HG03159 (cell line): ENCODE measurements around the gene SCCPDH.
"Not testable (repeated sequence)": the region's sequence is repeated elsewhere in the genome, so short reads cannot be mapped to it uniquely, and the experiment has no call there.

ENCODE experiments used
- ATAC-seq: cut with Tn5 transposase; IDR thresholded peaks from one replicate; pipeline ENCODE4 v1.9.1; 2021; ENCODE audit warnings: mild to moderate bottlenecking, moderate library complexity; ENCODE audit not compliant: unreplicated experiment

Gene SCCPDH

DNA sequence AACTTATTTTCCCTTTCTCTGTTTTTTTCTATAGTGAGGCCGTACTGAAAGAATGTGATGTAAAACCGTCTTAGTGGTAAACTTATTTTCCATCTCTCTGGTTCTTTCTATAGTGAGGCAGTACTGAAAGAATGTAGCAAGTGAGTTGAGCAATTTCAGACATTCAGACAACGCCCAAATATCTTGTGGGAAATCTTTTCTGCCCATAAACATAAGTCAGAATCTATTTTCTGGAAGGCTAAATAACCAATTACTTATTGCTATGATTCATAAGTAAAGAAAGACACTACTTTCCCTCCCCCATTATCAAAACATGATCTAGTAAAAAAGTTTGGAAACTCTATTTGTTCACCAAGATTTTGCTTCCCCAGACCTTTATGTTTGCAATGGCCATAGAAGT, 18.8 kb upstream of the SCCPDH start:
- no peak for ATAC-seq

DNA sequence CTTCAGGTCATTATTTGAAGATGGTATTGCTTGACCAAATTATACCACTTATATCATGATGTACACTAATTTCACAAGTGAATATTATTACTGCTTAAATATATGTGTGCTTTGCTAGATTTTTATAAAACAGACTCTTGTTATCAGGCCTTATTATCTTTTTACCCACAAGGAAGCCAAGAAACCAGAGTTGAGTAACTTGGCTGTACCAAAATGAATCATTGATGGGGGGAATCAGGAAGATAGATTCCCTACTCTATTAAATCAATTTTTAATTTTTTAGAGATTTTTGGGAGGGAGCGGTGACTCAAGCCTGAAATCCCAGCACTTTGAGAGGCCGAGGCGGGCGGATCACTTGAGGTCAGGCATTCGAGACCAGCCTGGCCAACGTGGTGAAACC, 16.0 kb upstream of the SCCPDH start:
- no peak for ATAC-seq

DNA sequence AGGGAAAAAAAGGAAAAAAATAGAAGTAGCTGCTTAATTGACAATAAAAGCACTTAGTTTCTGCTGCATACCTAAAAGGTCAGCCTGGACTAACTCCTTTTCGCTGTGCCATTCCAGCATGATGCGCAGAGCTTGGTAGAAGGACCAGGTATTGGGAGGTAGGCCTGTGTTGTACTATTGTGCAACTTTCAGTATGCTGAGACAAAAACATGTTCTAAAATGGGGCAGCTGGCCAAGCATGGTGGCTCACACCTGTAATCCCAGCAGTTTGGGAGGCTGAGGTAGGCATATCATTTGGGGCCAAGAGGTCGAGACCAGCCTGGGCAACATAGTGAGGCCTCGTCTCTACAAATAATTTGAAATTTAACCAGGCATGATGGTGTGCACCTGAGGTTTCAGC, 15.0 kb upstream of the SCCPDH start:
- no peak for ATAC-seq

DNA sequence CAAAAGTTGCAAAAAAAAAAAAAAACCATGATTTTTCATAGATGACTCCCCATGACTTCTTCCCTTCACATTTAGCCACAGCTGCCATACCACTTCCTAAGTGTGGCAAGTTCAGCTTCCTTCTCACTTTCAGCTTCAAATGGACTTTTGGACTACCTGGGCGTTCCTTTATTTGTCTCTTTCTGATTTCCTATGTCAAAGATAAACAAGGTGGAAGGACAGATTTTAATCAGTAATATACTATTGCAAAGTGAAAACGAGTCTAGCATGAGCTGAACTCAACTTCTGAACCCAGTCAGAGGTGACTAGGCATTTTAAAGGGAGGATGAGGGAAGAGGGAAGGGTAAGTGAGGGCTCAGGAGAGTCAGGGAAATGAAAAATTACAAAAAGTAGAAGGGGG, 14.4 kb upstream of the SCCPDH start:
- no peak for ATAC-seq

DNA sequence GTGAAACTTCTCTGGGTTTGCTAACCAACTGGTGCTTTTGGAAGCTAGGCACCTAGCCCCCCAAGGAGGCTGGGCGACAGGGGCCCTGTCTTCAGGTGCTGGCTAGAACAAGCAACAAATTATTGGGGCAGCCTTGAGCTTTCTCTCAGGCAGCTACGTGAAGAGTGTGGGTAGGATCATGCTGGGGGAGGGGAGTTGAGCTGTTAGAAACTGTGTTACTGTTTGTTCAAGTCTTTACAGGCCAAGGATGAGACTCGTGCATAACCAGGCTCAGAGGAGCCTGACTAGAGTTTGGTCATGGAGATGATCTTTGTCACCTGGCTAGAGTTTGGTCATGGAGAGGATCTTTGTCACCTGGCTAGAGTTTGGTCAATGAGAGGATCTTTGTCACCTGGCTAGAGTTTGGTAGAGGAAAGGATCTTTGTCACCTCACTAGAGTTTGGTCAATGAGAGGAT, 12.6 kb upstream of the SCCPDH start:
- ATAC-seq = no peak

DNA sequence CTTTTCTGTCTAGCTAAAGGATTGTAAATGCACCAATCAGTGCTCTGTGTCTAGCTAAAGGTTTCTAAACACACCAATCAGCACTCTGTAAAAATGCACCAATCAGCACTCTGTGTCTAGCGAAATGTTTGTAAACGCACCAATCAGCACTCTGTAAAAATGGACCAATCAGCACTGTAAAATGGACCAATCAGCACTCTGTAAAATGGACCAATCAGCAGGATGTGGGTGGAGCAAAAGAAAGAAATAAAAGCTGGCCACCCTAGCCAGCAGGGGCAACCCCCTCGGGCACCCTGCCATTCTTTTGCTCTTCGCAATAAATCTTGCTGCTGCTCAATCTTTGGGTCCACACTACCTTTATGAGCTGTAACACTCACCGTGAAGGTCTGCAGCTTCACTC, 11.8 kb upstream of the SCCPDH start:
- ATAC-seq = not testable (repeated sequence)

DNA sequence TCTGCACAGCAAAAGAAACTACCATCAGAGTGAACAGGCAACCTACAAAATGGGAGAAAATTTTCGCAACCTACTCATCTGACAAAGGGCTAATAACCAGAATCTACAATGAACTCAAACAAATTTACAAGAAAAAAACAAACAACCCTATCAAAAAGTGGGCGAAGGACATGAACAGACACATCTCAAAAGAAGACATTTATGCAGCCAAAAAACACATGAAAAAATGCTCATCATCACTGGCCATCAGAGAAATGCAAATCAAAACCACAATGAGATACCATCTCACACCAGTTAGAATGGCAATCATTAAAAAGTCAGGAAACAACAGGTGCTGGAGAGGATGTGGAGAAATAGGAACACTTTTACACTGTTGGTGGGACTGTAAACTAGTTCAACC, 4.8 kb upstream of the SCCPDH start:
- not testable (repeated sequence) for ATAC-seq

DNA sequence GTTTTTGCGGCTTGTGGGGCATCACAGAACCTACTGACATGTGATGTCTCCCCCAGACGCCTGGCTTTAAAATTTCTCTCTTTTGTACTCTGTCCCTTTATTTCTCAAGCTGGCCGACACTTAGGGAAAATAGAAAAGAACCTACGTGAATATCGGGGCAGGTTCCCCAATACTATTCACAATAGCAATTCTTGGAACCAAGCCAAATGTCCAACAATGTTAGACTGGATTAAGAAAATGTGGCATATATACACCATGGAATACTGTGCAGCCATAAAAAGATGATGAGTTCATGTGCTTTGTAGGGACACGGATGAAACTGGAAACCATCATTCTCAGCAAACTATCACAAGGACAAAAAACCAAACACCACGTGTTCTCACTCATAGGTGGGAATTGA, 3.4 kb upstream of the SCCPDH start:
- not testable (repeated sequence) for ATAC-seq

DNA sequence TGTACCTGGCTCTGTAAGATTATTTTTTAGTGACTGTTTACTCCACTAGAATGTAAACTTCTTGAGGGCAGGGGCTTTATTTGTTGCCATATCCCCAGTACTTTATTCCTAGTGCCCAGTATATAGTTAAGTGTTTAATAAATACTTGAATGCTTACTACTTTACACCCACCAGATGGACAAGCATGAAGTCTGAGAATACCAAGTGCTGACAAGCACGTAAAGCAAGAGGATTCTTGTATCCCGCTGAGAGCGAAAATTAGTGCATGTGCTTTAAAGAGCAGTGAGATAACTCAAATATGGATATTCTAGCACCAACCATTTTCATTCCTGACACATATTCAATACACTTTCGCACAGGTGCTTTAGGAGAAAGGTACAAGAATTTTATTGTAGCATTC, 1.5 kb upstream of the SCCPDH start:
- ATAC-seq = no peak

DNA sequence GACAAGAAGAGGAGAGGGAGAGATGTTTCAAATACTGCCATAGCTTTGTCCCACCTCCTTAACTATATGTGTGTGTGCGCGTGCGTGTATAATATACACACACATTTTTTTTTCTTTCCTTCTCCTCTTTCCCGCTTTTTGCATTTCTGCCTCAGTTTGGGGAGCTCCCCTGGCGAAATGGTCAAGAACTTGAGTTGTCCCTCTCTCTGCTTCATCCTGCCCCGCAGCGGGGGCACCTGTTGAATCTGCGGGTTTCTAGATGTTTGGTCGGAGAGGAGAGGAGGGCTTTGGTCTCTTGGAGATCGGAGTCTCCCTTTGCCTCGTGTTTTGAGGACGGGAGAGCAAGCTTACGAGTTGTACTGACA, 504 bp downstream of the SCCPDH start:
- peak; percentile 16 for ATAC-seq

DNA sequence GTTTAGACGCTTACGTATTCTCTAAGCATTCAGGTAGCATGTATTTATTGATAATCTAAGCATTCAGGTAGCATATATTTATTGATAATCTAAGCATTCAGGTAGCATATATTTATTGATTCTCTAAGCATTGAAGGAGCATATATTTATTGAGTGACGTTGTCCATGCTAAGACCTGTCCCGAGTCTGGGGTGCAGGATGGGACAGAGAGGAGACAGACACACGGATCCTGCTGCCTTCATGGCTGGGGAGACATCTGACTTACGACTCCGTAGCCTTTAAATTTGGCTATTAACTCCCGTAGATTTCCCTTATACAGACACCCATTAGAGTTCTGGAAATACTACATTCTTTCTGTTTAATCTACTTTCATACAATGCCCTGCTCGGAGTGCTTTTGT, 982 bp downstream of the SCCPDH start:
- ATAC-seq = no peak

DNA sequence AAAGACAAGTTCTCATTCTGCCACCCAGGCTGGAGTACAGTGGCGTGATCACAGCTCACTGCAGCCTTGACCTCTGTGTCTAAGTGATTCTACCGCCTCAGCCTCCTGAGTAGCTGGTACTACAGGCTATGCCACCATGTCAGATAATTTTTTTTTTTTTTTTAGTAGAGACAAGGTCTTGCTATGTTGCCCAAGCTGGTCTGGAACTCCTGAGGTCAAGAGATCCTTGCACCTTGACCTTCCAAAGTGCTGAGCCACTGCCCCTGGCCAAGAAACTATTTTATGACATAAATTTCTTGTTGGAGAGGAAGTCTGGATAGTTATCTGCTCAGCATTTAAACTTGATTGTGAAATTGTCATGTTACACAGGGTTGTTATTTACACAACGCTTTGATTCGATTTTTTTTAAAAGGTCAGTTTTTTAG, 2.1 kb downstream of the SCCPDH start:
- no peak for ATAC-seq

DNA sequence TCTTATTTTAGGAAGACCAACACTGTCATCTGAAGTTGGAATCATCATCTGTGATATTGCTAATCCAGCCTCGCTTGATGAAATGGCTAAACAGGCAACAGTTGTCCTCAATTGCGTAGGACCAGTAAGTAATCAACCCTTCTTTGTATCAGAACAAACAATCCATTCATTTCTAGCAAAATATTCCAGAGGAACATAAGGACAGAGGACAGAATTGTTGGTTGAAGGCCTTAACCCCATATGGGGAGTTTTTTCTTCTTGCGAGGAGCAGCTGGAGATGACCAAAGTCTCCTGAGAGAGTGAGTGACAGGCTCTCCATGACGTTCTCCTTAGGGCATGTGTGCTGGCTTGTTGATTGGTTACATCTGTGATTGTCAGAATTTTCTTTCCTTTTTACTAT, 2.7 kb downstream of the SCCPDH start:
- no peak for ATAC-seq

DNA sequence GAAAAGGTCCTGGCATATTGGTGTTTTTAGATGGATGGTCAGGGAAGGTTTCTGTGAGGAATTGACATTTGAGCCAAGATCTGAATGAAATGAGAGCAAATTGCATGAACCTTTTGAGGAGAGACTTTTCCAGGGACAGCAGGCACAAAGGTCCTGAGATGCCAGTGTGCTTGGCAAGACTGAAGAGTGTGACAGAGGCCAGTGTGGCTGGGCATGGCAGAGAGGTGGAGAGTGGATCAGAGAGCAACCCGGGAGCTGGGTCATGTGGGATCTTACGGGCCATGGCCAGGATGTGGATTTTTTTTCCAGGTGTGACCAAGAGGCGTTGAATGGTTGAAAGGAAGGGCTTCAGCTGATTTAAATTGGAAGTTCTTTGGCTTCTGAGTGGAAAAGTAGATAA, 3.4 kb downstream of the SCCPDH start:
- no peak for ATAC-seq

DNA sequence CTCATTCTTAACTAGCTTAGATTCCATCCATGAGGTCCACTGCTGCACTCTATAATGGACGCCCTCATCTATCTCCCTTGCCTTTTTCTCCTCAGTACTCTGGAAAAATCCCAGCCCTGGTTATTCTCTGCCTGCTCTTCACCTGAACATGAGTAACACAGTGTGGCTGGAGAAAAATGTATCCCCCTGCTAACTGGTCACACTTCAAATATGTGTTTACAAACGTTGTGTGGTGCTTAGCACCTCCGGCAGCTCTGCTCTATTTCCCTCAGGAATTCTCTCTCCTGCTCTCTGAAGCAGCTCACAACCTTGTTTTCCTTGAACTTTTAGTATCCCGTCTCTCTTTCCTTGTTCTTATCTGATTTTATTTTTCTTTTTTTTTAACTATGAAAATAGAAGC, 4.1 kb downstream of the SCCPDH start:
- ATAC-seq = no peak

DNA sequence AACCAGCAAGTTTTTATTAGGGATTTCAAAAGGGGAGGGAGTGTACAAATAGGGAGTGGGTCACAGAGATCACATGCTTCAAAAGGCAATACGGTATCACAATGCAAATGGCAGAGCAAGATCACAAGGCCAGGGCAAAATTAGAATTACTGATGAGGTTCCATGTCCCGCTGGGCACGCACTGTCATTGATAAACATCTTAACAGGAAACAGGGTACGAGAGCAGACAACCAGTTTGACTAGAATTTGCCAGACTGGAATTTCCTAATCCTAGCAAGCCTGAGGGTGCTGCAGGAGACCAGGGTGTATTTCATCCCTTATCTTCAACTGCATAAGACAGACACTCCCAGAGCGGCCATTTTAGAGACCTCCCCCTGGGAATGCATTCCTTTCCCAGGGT, 4.8 kb downstream of the SCCPDH start:
- not testable (repeated sequence) for ATAC-seq

DNA sequence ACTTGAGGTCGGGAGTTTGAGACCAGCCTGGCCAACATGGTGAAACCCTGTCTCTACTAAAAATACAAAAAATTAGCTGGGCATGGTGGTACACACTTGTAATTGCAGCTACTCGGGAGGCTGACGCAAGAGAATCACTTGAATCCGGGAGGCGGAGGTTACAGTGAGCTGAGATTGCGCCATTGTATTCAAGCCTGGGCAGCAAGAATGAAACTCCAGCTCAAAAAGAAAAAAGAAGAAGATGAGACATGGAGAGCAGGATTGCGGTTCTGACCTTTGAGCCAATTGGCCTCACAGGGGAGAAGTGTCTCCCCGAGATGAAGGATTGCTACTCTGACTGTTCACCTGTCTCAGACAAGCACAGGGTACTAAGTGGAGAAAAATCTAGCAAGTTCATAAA, 6.6 kb downstream of the SCCPDH start:
- no peak for ATAC-seq

DNA sequence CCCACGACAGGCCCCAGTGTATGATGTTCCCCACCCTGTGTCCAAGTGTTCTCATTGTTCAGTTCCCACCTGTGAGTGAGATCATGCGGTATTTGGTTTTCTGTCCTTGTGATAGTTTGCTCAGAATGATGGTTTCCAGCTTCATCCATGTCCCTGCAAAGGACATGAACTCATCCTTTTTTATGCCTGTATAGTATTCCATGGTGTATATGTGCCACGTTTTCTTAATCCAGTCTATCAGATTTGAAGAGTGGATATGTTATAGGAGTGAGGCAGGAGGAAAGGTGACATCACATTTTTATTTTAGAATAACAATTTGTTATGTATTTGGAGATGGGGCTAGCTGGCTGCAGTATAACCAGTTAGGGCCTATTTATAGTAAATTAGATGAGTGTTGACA, 7.7 kb downstream of the SCCPDH start:
- not testable (repeated sequence) for ATAC-seq

DNA sequence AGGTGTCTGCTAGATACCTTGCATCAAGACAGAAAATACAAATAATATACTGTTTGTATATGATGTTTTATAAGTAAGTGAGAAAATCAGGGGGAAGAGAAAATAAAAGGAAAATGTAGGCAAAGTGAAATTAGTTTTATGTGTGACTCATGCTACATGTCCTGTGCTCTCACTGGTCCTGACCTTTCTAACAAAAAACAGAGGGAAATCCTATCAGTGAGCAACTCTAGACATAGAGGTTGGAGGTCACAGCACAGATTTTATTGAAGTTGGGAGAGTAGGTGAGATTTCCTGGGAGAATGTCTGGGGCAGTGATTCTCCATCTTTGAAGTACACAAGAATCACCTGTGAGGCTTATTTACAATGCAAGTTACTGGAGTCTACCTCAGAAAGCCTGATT, 9.5 kb downstream of the SCCPDH start:
- ATAC-seq = no peak

DNA sequence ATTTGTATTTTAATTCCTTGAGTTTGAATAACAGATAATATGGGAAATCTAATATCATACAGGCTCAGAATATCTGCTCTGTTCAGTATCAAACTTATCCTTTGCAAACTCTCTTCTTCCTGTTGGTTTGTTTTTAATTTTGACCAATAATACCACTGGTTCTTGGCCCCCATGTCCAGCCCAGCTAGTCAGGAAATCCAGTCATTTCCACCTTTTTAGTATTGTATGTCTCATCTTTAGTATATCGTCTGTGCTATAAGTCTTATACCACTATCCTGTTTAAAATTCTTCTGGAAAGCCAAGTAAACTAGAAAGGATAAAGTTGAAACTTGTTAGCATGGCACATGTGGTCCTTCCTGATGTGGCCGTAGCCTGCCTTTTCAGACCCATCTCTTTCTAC, 10.7 kb downstream of the SCCPDH start:
- no peak for ATAC-seq

DNA sequence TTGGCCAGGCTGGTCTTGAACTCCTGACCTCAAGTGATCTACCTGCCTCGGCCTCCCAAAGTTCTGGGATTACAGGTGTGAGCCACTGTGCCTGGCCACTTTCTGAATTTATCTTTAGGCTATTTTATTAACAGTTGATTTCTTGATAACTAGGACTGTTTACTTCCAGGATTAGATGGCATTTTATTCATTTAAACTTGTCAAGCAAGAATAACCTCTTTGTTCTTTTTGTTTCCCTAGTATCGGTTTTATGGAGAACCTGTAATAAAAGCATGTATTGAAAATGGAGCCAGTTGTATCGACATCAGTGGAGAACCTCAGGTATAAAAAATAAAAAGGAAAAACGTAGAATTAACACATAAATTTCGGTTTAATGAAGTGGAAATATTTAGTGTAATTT, 11.5 kb downstream of the SCCPDH start:
- ATAC-seq = no peak

DNA sequence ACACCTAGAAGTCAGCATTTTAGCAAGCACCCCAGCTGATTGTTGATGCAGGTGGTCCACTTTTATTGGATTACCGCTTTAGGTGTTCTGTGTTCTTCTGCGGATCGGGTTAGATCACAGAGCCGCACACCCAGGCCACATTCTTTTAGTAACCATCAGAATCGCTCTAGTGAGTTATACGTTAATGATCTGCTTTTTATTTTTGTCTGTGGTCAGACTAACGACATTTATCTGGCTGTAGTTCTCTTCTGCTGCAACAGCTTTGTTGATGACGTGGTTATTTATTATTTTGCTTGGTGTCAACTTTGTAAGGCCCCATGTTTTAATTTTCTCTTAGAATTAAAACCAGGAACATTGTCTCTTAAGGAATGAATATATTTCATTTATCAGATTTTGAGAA, 18.2 kb downstream of the SCCPDH start:
- ATAC-seq = no peak

DNA sequence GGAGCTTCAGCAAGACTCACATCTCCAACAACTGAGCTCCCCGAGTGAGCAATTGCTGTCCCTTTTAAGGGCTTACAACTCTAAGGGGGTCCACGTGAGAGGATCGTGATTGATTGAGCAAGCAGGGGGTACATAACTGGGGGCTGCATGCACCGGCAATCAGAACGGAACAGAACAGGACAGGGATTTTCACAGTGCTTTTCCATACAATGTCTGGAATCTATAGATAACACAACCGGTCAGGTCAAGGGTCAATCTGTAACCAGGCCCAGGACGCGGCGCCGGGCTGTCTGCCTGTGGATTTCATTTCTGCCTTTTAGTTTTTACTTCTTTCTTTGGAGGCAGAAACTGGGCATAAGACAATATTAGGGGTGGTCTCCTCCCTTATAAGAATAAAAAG, 21.9 kb downstream of the SCCPDH start:
- ATAC-seq = not testable (repeated sequence)

DNA sequence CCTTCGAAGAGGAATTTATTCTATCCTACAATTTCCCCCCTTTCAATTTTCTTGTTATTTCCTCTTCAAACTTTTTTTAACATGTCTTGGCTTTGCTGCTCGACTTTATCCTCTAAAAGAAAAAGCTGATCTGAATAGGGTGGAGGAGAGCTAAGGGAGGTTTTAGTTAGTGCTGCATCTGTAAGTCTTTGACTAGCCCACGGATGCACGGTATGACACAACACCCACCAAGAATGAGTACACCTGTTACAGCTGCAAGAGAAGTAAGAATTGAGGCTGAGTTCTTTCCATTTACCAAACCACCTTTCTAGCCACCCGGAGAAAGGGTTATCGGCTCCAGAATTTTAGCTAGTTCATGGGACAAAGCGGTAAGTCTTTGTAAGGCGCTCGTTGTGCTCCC, 23.8 kb downstream of the SCCPDH start:
- no peak for ATAC-seq
